Right cardiac atrium (tissue), 5 donors: ENCODE data around the gene ORC1. TPM values are rescaled to one million over a fixed set of nuclear protein-coding genes. Genes with fewer than 3 reads are reported as not detected.

Source experiments
- ATAC-seq, 2 donors: fragments of 200-7000 bp; cut with Tn5 transposase; one replicate each; pipeline versions ENCODE4 v1.8.0 to v1.9.1; 2020; ENCODE audit warnings: moderate library complexity in 2 of 2, mild to moderate bottlenecking in 1 of 2
- DNase-seq, 3 donors: peaks; one replicate each; pipeline ENCODE4 v3.0.0-alpha.2; 2020
- H3K27ac ChIP-seq: one replicate; pipeline ENCODE4 v1.5.1; 2013; ENCODE audit warnings: mild to moderate bottlenecking, low read length, control low read depth, moderate library complexity
- H3K27me3 ChIP-seq: one replicate; pipeline ENCODE4 v1.6.1; 2013; ENCODE audit not compliant: control insufficient read depth, insufficient read depth
- H3K4me1 ChIP-seq: one replicate; pipeline ENCODE4 v1.6.1; 2013; ENCODE audit warnings: low read length; ENCODE audit not compliant: control insufficient read depth, insufficient read depth
- H3K4me3 ChIP-seq: one replicate; pipeline ENCODE4 v1.5.1; 2013; ENCODE audit warnings: low read length, control low read depth
- H3K9me3 ChIP-seq: one replicate; pipeline ENCODE4 v1.6.1; 2013; ENCODE audit warnings: low read length; ENCODE audit not compliant: control insufficient read depth
- WGBS: extraction: QIAGEN DNeasy Blood & Tissue Kit; methylation state at CpG from one replicate; pipeline ENCODE4 v1.1.7; 2013; 5-methylcytosine and 5-hydroxymethylcytosine counted together
- intact Hi-C, 4 donors: fragments of 100-400 bp; cut with DNase I; formaldehyde crosslinking; loops; one replicate each; pipeline versions ENCODE4 v1.11.0 to v1.14.0; 2022 to 2023
- polyA plus RNA-seq: library from polyadenylated mRNA; stranded (reverse); fragments of 200-250 nt; gene quantifications from one replicate; pipeline ENCODE4 v1.2.3, GENCODE V29; 2013
- total RNA-seq, 4 donors: library from RNA; stranded (reverse); fragmentation: NEBNext Ultra II Directional; extraction: Animal tissue kit (Norgen Biotek cat#: 25700); gene quantifications; one replicate each; pipeline ENCODE4 v1.2.1, GENCODE V29; 2021
- donor health status: healthy with polysubstance abuse.
- donor health status: DM: no; HTN: yes; CAD: no.
- donor health status: DM: no; HTN: no; CAD: no.
- donor health status: DM: no; HTN: yes; CAD: no; lungs with severe emphysema.
- donor health status: DM: yes; HTN: yes; CAD: no.

ORC1 gene
- total and polyA plus RNA-seq, 5 donors = 0.07 to 0.47 (median 0.17) TPM

- H3K27ac ChIP-seq = no peak overlapping the region
- H3K9me3 ChIP-seq = no peaks in the 10 kb centered on the region
- no peak overlapping the region for H3K4me3 ChIP-seq
- no peaks in the 10 kb centered on the region for H3K27me3 ChIP-seq
- 81% methylated on average over 3 of the region's 3 CpGs for WGBS
- no peak for ATAC-seq
- H3K4me1 ChIP-seq = no peaks in the 10 kb centered on the region
- intact Hi-C loops = no loop called here
- DNase-seq = no peak
Observed at GRCh38 chr1:52343979-52344378, 60.2 kb downstream of the ORC1 start.

- DNase-seq (no peak), ATAC-seq (no peak)
- Histone ChIP-seq H3K27ac (no peak overlapping the region), H3K9me3 (no peaks in the 10 kb centered on the region), H3K27me3 (no peaks in the 10 kb centered on the region), H3K4me3 (no peak overlapping the region), H3K4me1 (no peaks in the 10 kb centered on the region)
- intact Hi-C loops = no loop called here
- WGBS = 79% methylated on average over 7 of the region's 7 CpGs
Observed at GRCh38 chr1:52341655-52342260, 62.5 kb downstream of the ORC1 start.

GRCh38 chr1:52337439-52337838, 66.8 kb downstream of the ORC1 start:
- Histone ChIP-seq H3K27ac (no peak overlapping the region), H3K27me3 (no peaks in the 10 kb centered on the region), H3K4me3 (no peak overlapping the region), H3K9me3 (no peaks in the 10 kb centered on the region), H3K4me1 (no peaks in the 10 kb centered on the region)
- ATAC-seq (no peak), DNase-seq (no peak)
- WGBS = 82% methylated on average over 2 of the region's 2 CpGs
- intact Hi-C loops = no loop called here

GRCh38 chr1:52334906-52335528, 69.2 kb downstream of the ORC1 start:
- no peak for ATAC-seq
- H3K27ac ChIP-seq = no peak overlapping the region
- no peak overlapping the region for H3K4me3 ChIP-seq

GRCh38 chr1:52332411-52332810, 71.8 kb downstream of the ORC1 start:
- ATAC-seq = no peak
- intact Hi-C loops = no loop called here
- 93% methylated on average over 1 of the region's 1 CpG for WGBS
- no peaks in the 10 kb centered on the region for H3K9me3 ChIP-seq
- H3K4me3 ChIP-seq = no peak overlapping the region
- DNase-seq = no peak
- no peaks in the 10 kb centered on the region for H3K4me1 ChIP-seq
- no peaks in the 10 kb centered on the region for H3K27me3 ChIP-seq
- H3K27ac ChIP-seq = no peak overlapping the region

More at GRCh38 chr1:52334906-52335528, 69.2 kb downstream of the ORC1 start:
- 87% methylated on average over 3 of the region's 3 CpGs for WGBS
- no peaks in the 10 kb centered on the region for H3K9me3 ChIP-seq
- DNase-seq = no peak
- no peaks in the 10 kb centered on the region for H3K27me3 ChIP-seq
- intact Hi-C loops = no loop called here
- H3K4me1 ChIP-seq = no peaks in the 10 kb centered on the region

GRCh38 chr1:52328615-52329014, 75.6 kb downstream of the ORC1 start:
- H3K4me1 ChIP-seq = no peaks in the 10 kb centered on the region
- no peak overlapping the region for H3K27ac ChIP-seq
- DNase-seq = no peak
- no peak overlapping the region for H3K4me3 ChIP-seq
- no peaks in the 10 kb centered on the region for H3K27me3 ChIP-seq
- WGBS = 99% methylated on average over 1 of the region's 1 CpG
- no peak for ATAC-seq
- no peaks in the 10 kb centered on the region for H3K9me3 ChIP-seq
- intact Hi-C loops = no loop called here

GRCh38 chr1:52325786-52326185, 78.4 kb downstream of the ORC1 start:
- Histone ChIP-seq H3K9me3 (no peaks in the 10 kb centered on the region), H3K27me3 (no peaks in the 10 kb centered on the region), H3K27ac (no peak overlapping the region), H3K4me1 (no peaks in the 10 kb centered on the region), H3K4me3 (no peak overlapping the region)
- intact Hi-C loops = no loop called here
- 77% methylated on average over 5 of the region's 5 CpGs for WGBS
- ATAC-seq (no peak), DNase-seq (no peak)

- DNase-seq = no peak
- no peaks in the 10 kb centered on the region for H3K4me1 ChIP-seq
- H3K27ac ChIP-seq = no peak overlapping the region
- intact Hi-C loops = no loop called here
- 92% methylated on average over 8 of the region's 8 CpGs for WGBS
- H3K4me3 ChIP-seq = no peak overlapping the region
- no peaks in the 10 kb centered on the region for H3K27me3 ChIP-seq
- H3K9me3 ChIP-seq = no peaks in the 10 kb centered on the region
- no peak for ATAC-seq
Observed at GRCh38 chr1:52323731-52324130, 80.5 kb downstream of the ORC1 start.

Other genes with a start within 250 kb of the ORC1 start
- gene CC2D1B, start 38.2 kb downstream of the ORC1 start, total RNA-seq = 10 to 100 TPM; 15.6 to 20.1 (median 17.8) TPM
- 13.1 TPM for gene CC2D1B, start 38.2 kb downstream of the ORC1 start, polyA plus RNA-seq
- gene PRPF38A, start 179 bp upstream of the ORC1 start, total RNA-seq = 10 to 100 TPM; 18.0 to 26.3 (median 23.6) TPM
- gene PRPF38A, start 179 bp upstream of the ORC1 start, polyA plus RNA-seq = 9.2 TPM
- 10 to 100 TPM; 36.1 to 41.1 (median 38.8) TPM for gene TUT4, start 148.7 kb upstream of the ORC1 start, total RNA-seq
- 20.4 TPM for gene TUT4, start 148.7 kb upstream of the ORC1 start, polyA plus RNA-seq
- 10 to 100 TPM in 2 of 4 donors, 1 to 10 TPM in 2; 9.4 to 13.9 (median 10.8) TPM for gene GPX7, start 197.9 kb upstream of the ORC1 start, total RNA-seq
- gene GPX7, start 197.9 kb upstream of the ORC1 start, polyA plus RNA-seq = 13.6 TPM
- gene SHISAL2A, start 228.7 kb upstream of the ORC1 start, total RNA-seq = not detected
- gene SHISAL2A, start 228.7 kb upstream of the ORC1 start, polyA plus RNA-seq = not detected